Ectodermal cell (in vitro differentiated cells): ENCODE data around the gene NEDD4L.

ENCODE experiments used
- H3K27ac ChIP-seq: 2 replicates; pipeline ENCODE4 v1.7.0; 2013; ENCODE audit warnings: mild to moderate bottlenecking, low read depth, low read length; ENCODE audit not compliant: insufficient read depth, poor library complexity, severe bottlenecking
- H3K27me3 ChIP-seq: 2 replicates; pipeline ENCODE4 v1.7.0; 2013; ENCODE audit warnings: mild to moderate bottlenecking, low read length; ENCODE audit not compliant: insufficient read depth, control insufficient read depth, poor library complexity, severe bottlenecking
- H3K36me3 ChIP-seq: one replicate; pipeline ENCODE4 v1.7.0; 2013; ENCODE audit warnings: low read length; ENCODE audit not compliant: control insufficient read depth, insufficient read depth
- H3K4me1 ChIP-seq: one replicate; pipeline ENCODE4 v1.7.0; 2013; ENCODE audit warnings: low read length; ENCODE audit not compliant: control insufficient read depth, insufficient read depth
- H3K4me3 ChIP-seq: 2 replicates; pipeline ENCODE4 v1.7.0; 2013; ENCODE audit warnings: low read depth, low read length, control low read depth; ENCODE audit not compliant: insufficient read depth
- H3K9me3 ChIP-seq: 2 replicates; pipeline ENCODE4 v1.7.0; 2013; ENCODE audit warnings: mild to moderate bottlenecking, low read length, moderate library complexity; ENCODE audit not compliant: control insufficient read depth
- WGBS, 2 experiments: methylation state at CpG; one replicate each; pipeline ENCODE4 v1.1.7; 2013; ENCODE audit warnings: missing lambda C conversion rate in 2 of 2; 5-methylcytosine and 5-hydroxymethylcytosine counted together

Gene NEDD4L

GRCh38 chr18:58186258-58186948, 142.4 kb downstream of the NEDD4L start:
- Histone ChIP-seq H3K27me3 (no peaks in the 10 kb centered on the region), H3K36me3 (no peaks in the 10 kb centered on the region), H3K27ac (no peak overlapping the region), H3K4me1 (peaks cover 7% of the 10 kb centered on the region), H3K4me3 (no peak overlapping the region), H3K9me3 (no peaks in the 10 kb centered on the region)
- 93 to 94% methylated on average over 6 of the region's 6 CpGs for WGBS, 2 experiments

GRCh38 chr18:58187674-58188073, 143.6 kb downstream of the NEDD4L start:
- 91 to 98% methylated on average over 6 of the region's 6 CpGs for WGBS, 2 experiments
- H3K4me3 ChIP-seq = no peak overlapping the region
- H3K27me3 ChIP-seq = no peaks in the 10 kb centered on the region
- no peaks in the 10 kb centered on the region for H3K36me3 ChIP-seq
- H3K27ac ChIP-seq = no peak overlapping the region
- H3K9me3 ChIP-seq = no peaks in the 10 kb centered on the region
- peaks cover 7% of the 10 kb centered on the region for H3K4me1 ChIP-seq

DNA sequence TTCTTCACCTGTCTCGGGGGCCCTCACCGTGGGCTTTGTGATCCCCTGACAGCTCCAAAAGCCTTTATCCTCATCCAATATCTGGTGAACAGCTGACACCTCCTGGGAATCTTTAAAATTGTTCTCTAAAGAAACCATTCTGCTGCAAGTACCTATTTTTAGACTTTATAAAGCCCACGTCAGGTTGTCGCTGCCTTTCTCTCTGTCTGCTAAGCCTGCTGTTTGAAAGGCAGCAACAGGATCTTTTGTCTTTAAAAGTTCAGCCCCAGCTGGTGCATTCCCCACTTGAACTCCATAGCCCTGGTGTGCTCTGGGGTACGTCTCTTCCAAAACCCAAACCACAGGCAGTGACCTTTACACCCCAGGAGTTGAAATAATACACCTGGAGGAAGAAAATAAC, 145.0 kb downstream of the NEDD4L start:
- H3K4me1 ChIP-seq = peaks cover 7% of the 10 kb centered on the region
- no peaks in the 10 kb centered on the region for H3K36me3 ChIP-seq
- no peaks in the 10 kb centered on the region for H3K27me3 ChIP-seq
- H3K27ac ChIP-seq = no peak overlapping the region
- 47 to 50% methylated on average over 5 of the region's 5 CpGs for WGBS, 2 experiments
- H3K9me3 ChIP-seq = no peaks in the 10 kb centered on the region
- no peak overlapping the region for H3K4me3 ChIP-seq

GRCh38 chr18:58190842-58191530, 147.0 kb downstream of the NEDD4L start:
- no peaks in the 10 kb centered on the region for H3K9me3 ChIP-seq
- H3K27ac ChIP-seq = no peak overlapping the region
- H3K4me1 ChIP-seq = peaks cover 18% of the 10 kb centered on the region
- H3K4me3 ChIP-seq = no peak overlapping the region
- H3K36me3 ChIP-seq = no peaks in the 10 kb centered on the region
- WGBS, 2 experiments = 87 to 88% methylated on average over 5 of the region's 5 CpGs
- peaks cover 8% of the 10 kb centered on the region for H3K27me3 ChIP-seq

DNA sequence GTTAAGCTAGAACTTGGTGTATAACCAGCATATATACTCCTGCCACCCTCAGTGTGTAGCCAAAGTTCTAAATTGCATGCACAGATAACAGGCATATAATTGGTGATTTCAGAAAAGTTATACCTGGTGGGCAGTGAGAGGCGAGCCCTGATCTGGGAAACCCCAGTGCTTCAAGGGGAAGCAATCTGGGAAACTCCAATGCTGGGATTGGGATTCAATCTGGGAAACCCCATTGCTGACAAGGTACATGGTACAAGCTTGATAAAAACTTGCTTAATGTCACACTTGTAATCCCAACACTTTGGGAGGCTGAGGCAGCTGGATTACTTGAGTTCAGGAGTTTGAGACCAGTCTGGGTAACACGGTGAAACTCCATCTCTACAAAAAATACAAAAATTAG, 147.6 kb downstream of the NEDD4L start:
- WGBS, 2 experiments = 92 to 98% methylated on average over 2 of the region's 2 CpGs
- peaks cover 8% of the 10 kb centered on the region for H3K27me3 ChIP-seq
- H3K9me3 ChIP-seq = no peaks in the 10 kb centered on the region
- peaks cover 20% of the 10 kb centered on the region for H3K4me1 ChIP-seq
- no peaks in the 10 kb centered on the region for H3K36me3 ChIP-seq
- H3K4me3 ChIP-seq = no peak overlapping the region
- no peak overlapping the region for H3K27ac ChIP-seq

DNA sequence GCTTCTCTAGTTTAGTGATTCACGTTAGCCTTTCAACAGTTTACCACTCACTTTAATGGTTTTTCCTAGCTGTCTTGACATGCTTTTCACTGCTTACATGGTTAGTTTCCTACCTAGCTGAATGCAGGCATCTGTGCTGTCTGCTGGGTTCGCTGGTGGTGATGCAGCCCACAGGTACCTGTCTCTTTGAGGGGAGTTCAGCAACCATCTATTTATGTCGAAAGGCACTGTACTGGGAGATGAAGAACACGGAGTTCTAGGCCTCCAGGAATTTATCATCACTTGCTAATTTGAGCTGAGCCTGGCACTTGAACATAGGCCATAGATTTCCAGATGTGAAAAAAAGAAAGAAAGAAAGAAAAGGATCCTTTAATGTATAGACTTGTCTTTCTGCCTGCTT, 148.5 kb downstream of the NEDD4L start:
- H3K27ac ChIP-seq = no peak overlapping the region
- H3K4me3 ChIP-seq = no peak overlapping the region
- H3K27me3 ChIP-seq = peaks cover 8% of the 10 kb centered on the region
- H3K36me3 ChIP-seq = no peaks in the 10 kb centered on the region
- 89 to 90% methylated on average over 4 of the region's 4 CpGs for WGBS, 2 experiments
- peaks cover 15% of the 10 kb centered on the region for H3K4me1 ChIP-seq
- no peaks in the 10 kb centered on the region for H3K9me3 ChIP-seq

GRCh38 chr18:58194028-58194427, 150.0 kb downstream of the NEDD4L start:
- peaks cover 15% of the 10 kb centered on the region for H3K4me1 ChIP-seq
- H3K27ac ChIP-seq = no peak overlapping the region
- peaks cover 8% of the 10 kb centered on the region for H3K27me3 ChIP-seq
- 54% methylated on average over 8 of the region's 8 CpGs for WGBS, 2 experiments
- no peaks in the 10 kb centered on the region for H3K9me3 ChIP-seq
- no peak overlapping the region for H3K4me3 ChIP-seq
- H3K36me3 ChIP-seq = no peaks in the 10 kb centered on the region

GRCh38 chr18:58195278-58195765, 151.3 kb downstream of the NEDD4L start:
- no peaks in the 10 kb centered on the region for H3K9me3 ChIP-seq
- peaks cover 8% of the 10 kb centered on the region for H3K27me3 ChIP-seq
- H3K36me3 ChIP-seq = no peaks in the 10 kb centered on the region
- whole genome bisulfite sequencing, 2 experiments = 9 to 10% methylated on average over 25 of the region's 25 CpGs
- H3K4me3 ChIP-seq = peak overlapping the region; percentile 21
- H3K4me1 ChIP-seq = peaks cover 15% of the 10 kb centered on the region
- no peak overlapping the region for H3K27ac ChIP-seq

- 51 to 71% methylated on average over 2 of the region's 3 CpGs for WGBS, 2 experiments
- Histone ChIP-seq H3K9me3 (no peaks in the 10 kb centered on the region), H3K27me3 (peaks cover 8% of the 10 kb centered on the region), H3K27ac (no peak overlapping the region), H3K4me1 (peaks cover 15% of the 10 kb centered on the region), H3K36me3 (no peaks in the 10 kb centered on the region), H3K4me3 (no peak overlapping the region)
Measured at GRCh38 chr18:58196164-58196563, 152.1 kb downstream of the NEDD4L start.
